ENCODE results near the gene RAG1. TPM values are rescaled to one million over a fixed set of nuclear protein-coding genes. Genes with fewer than 3 reads are reported as not detected.
"Not testable (repeated sequence)": the region's sequence is repeated elsewhere in the genome, so short reads cannot be mapped to it uniquely, and the experiment has no call there.

Gene RAG1
- polyA plus RNA-seq, 2 of the 4 experiments (the other 2 are of a cell fraction) = 0.18 to 0.43 TPM

DNA sequence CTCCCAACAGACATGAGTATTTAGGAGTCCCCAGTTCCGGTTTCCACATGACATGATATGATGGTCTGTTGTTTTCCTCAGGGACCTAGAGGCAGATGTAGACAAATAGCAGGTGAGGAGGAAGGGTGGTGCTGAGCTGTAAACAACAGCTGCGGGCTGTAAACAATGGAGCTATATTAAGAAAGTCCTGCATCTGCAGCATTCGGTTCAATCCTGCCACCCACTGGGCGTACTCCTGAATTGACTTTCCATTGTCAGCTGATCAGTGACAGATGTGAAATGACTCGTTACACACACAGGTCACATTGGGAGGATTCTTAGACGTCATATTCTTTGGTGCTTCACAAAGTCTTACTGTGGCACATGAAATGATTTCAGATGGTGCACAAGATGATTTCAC is 26.8 kb upstream of the RAG1 start (continued):
- TF ChIP-seq FOXS1 (CRISPR knock-in tag; IDR thresholded peaks at IDR 0.05) (no peak), HOXA7 (CRISPR knock-in tag; IDR thresholded peaks at IDR 0.05) (no peak)

DNA sequence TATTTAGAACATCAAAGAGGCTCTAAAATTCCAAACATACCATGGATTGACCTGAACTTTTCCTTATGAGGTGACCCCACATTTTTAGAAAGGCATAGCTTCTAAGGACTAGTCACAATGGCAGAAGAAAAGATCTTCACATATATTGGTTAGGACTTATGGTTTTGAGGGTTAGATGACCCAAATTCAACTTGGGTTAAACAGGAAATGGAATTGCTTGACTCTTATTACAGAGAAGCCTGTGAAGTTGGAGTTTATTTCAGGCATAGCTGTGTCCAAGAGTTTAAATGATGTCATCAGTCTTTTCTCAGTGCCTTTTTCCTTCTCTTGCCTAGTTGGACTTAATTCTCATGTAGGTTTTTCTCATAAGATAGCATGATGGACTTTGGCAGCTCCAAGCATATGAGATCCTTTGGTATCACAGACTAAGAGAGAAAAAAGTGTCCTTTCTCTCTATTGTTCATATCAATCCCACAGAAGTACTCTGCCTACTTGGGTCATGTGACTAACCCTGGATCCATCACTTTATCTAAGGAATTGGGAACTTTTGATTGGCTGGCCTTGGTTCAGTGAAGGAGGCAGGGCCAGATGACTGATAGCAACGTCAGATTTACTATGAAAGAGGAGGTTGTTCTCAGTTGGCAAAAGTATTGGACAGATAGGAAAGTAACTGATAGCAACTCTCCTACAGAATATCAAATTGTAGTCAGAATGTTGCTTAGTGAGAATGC is 17.3 kb upstream of the RAG1 start:
- DNase-seq (ENCODE audit: low read depth in 1 of 2, low spot score in 1 of 2) = no peak
- ChIA-PET POLR2A (no interaction called here), CTCF (interaction anchor here (1.4 kb wide), 1 partner anchor 196 kb away, joined by 4 read pairs; no protein-coding TSS in a partner anchor)
- ATAC-seq = no peak
- no peak for TF ChIP-seq CHD2 (IDR thresholded peaks at IDR 0.05; ENCODE audit: low read length, partially characterized antibody)
- TF ChIP-seq, protein P1, sequence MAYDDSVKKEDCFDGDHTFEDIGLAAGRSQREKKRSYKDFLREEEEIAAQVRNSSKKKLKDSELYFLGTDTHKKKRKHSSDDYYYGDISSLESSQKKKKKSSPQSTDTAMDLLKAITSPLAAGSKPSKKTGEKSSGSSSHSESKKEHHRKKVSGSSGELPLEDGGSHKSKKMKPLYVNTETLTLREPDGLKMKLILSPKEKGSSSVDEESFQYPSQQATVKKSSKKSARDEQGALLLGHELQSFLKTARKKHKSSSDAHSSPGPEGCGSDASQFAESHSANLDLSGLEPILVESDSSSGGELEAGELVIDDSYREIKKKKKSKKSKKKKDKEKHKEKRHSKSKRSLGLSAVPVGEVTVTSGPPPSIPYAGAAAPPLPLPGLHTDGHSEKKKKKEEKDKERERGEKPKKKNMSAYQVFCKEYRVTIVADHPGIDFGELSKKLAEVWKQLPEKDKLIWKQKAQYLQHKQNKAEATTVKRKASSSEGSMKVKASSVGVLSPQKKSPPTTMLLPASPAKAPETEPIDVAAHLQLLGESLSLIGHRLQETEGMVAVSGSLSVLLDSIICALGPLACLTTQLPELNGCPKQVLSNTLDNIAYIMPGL (CRISPR knock-in tag; IDR thresholded peaks at IDR 0.05; ENCODE audit: borderline replicate concordance) = no peak
- WGBS (ENCODE audit: missing lambda C conversion rate) = 0% methylated on average over 1 of the region's 1 CpG
- Histone ChIP-seq H3K4me2 (no peak overlapping the region), H3K9me3 (no peaks in the 10 kb centered on the region), H3K27ac (no peak overlapping the region), H3K4me3 (no peak overlapping the region), H3K4me1 (no peaks in the 10 kb centered on the region)
- no peak for FAIRE-seq

DNA sequence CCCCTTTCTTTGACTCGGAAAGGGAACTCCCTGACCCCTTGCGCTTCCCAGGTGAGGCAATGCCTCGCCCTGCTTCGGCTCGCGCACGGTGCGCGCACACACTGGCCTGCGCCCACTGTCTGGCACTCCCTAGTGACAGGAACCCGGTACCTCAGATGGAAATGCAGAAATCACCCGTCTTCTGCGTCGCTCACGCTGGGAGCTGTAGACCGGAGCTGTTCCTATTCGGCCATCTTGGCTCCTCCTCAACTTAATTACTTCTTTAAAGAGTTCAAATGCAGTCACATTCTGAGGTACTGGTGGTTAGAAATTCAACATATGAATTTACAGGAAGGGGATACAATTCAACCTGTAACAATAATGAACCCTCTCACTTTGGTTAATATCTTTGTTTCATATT is 10.4 kb upstream of the RAG1 start:
- H3K27ac ChIP-seq; H3K4me1 ChIP-seq; CTCF ChIA-PET; H3K4me2 ChIP-seq; ATAC-seq; DNase-seq (ENCODE audit: low read depth in 1 of 2, low spot score in 1 of 2); H3K9me3 ChIP-seq; FAIRE-seq; H3K4me3 ChIP-seq; POLR2A ChIA-PET: not testable (repeated sequence)
- 83% methylated on average over 6 of the region's 17 CpGs for WGBS (ENCODE audit: missing lambda C conversion rate)

DNA sequence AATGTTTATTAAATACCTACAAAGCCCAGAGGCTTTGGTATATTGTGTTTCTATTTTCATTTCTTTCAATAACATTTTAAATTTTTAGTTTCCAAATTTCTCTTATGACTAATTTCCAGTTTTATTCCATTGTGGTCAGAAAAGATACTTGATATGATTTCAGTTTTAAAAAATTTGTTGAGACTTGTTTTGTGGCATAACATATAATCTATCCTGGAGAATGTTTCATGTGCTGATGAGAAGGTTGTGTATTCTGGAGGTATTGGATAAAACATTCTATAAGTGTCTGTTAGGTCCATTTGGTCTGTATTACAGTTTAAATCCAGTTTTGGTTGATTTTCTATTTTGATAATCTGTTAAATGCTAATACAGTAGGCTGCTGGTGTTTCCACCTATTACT is 9.8 kb upstream of the RAG1 start:
- no peak for FAIRE-seq

DNA sequence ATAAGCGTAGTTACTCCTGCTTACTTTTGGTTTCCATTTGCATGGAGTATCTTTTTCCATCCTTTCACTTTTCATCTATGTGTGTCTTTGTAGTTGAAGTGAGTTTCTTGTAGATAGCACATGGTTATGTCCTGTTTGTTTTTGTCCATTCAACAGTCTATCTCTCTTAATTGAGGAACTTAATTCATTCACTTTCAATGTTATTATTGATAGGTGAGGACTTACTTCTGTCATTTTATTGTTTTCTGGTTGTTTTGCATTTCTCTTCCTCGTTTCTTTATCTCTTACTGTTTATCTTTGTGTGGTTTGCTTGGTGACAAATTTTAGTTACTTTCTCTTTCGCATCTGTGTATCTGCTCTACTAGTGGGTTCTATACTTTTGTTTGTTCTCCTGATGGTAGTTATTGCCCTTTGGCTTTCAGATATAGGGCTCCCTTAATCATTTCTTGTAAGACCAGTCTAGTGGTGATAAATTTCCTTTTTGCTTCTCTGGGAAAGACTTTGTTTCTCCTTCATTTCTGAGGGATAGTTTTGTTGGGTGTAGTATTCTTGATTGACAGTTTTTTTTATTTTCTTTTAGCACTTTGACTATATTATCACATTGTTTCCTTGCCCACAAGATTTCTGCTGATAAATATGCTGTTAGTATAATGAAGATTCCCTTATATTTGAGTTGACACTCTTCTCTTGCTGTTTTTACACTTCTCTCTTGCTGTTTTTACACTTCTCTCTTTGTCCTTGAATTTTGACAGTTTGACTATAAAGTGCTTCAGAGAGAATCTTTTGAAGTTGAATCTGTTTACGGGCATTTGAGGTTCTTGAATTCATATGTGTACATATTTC is 9.0 kb upstream of the RAG1 start:
- H3K4me2 ChIP-seq = no peak overlapping the region
- DNase-seq (ENCODE audit: low read depth in 1 of 2, low spot score in 1 of 2) (no peak), ATAC-seq (no peak), FAIRE-seq (no peak)
- WGBS (ENCODE audit: missing lambda C conversion rate) = 21% methylated on average over 4 of the region's 4 CpGs
- ChIA-PET POLR2A (no interaction called here), CTCF (no interaction called here)
- no peak for TF ChIP-seq GATA3 (IDR thresholded peaks at IDR 0.05; ENCODE audit: borderline replicate concordance)
- no peak for TF ChIP-seq ESRRA (IDR thresholded peaks at IDR 0.05; ENCODE audit: borderline replicate concordance, low read length)
- no peak for TF ChIP-seq MAFK (IDR thresholded peaks at IDR 0.05; ENCODE audit: partially characterized antibody)
- no peak for TF ChIP-seq ZNF302 (CRISPR knock-in tag; IDR thresholded peaks at IDR 0.05)
- no peak for TF ChIP-seq ZFP36 (IDR thresholded peaks at IDR 0.05; ENCODE audit: borderline replicate concordance, partially characterized antibody)
- TF ChIP-seq HOXB13 (CRISPR knock-in tag; IDR thresholded peaks at IDR 0.05; ENCODE audit: low read depth) = no peak
- H3K27ac ChIP-seq = no peak overlapping the region
- no peaks in the 10 kb centered on the region for H3K4me1 ChIP-seq
- no peak overlapping the region for H3K4me3 ChIP-seq
- no peaks in the 10 kb centered on the region for H3K9me3 ChIP-seq

More for the DNA sequence above, 9.8 kb upstream of the RAG1 start:
- H3K4me3 ChIP-seq = no peak overlapping the region
- POLR2A ChIA-PET = no interaction called here
- H3K9me3 ChIP-seq = no peaks in the 10 kb centered on the region
- no peak for ATAC-seq
- H3K4me1 ChIP-seq = no peaks in the 10 kb centered on the region
- H3K27ac ChIP-seq = no peak overlapping the region
- H3K4me2 ChIP-seq = no peak overlapping the region
- no peak for TF ChIP-seq MYC (IDR thresholded peaks at IDR 0.05; ENCODE audit: borderline replicate concordance, low read length)
- TF ChIP-seq RAD21 (conservative IDR thresholded peaks at IDR 0.05 in 1 of 2, IDR thresholded peaks at IDR 0.05 in 1 of 2) = no peak
- TF ChIP-seq, protein P2, sequence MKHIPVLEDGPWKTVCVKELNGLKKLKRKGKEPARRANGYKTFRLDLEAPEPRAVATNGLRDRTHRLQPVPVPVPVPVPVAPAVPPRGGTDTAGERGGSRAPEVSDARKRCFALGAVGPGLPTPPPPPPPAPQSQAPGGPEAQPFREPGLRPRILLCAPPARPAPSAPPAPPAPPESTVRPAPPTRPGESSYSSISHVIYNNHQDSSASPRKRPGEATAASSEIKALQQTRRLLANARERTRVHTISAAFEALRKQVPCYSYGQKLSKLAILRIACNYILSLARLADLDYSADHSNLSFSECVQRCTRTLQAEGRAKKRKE (CRISPR knock-in tag; IDR thresholded peaks at IDR 0.05; ENCODE audit: low read depth) = no peak
- no peak for TF ChIP-seq PHF8 (IDR thresholded peaks at IDR 0.05; ENCODE audit: borderline replicate concordance, low read depth)
- no peak for TF ChIP-seq CBX2 (IDR thresholded peaks at IDR 0.05; ENCODE audit: borderline replicate concordance, low read depth)
- TF ChIP-seq JUNB (IDR thresholded peaks at IDR 0.05) = no peak
- TF ChIP-seq TFCP2L1 (CRISPR knock-in tag; IDR thresholded peaks at IDR 0.05) = no peak
- no peak for DNase-seq (ENCODE audit: low read depth in 1 of 2, low spot score in 1 of 2)
- CTCF ChIA-PET = no interaction called here
